GM10248 (cell line): ENCODE measurements around the gene ZNF664.

ENCODE experiments used
- CTCF ChIA-PET: fragments of 300-600 bp; sonication (Branson Sonifier 250); formaldehyde crosslinking; extraction: SDS; loops from one replicate; lab custom pipeline; 2021; ENCODE audit warnings: antibody characterized with exemption; lab: Yijun Ruan, JAX
- POLR2A ChIA-PET: fragments of 350-650 bp; sonication (Branson Sonifier 250); formaldehyde crosslinking; extraction: SDS; loops from one replicate; lab custom pipeline; 2020; ENCODE audit warnings: antibody characterized with exemption; lab: Yijun Ruan, JAX
- DNase-seq: peaks from one replicate; pipeline ENCODE4 v3.0.0; 2012; ENCODE audit errors: extremely low spot score
- TF ChIP-seq, protein P1 (sequence below): IDR thresholded peaks from 2 replicates; pipeline ENCODE4 v1.5.1; 2012; ENCODE audit warnings: mild to moderate bottlenecking, low read depth; ENCODE audit errors: extremely low read depth, missing control alignments, control extremely low read depth

Gene ZNF664

DNA sequence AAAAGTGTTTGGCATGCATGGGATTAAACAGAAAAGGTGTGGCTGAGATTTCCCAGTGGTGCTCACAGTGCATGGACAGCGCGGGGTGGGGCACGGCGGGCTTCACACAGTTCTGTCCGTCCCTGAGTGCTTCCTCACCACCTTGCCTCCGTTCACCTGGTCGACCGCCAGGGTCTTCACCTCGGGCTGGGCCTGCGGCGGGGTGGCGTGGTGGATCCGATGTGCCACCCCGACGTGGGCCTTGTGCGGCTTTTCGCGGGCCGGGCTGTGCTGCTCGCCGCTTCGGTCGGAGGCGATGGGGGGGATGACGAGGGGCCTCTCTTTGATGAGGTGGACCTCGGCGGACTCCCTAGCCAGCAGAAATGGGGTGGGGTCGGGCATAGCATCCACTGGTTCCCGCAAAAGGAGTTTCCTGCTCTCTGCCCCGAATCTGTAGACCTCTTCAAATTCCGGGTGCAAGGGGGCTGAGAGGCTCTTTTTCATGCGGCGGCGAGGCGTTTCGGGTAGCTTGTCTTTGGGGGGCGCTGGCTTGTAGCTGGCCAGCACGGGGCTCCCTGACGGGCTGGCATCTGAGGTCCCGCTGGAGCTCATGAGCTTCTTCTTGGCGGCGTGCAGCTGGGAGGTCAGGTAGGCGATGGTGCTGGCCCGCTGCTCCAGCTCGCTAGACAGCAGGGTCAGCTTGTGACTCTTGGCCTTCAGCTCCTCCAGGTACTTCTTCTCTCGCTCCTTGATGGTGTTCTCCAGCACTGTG is 35.9 kb upstream of the ZNF664 start:
- CTCF ChIA-PET = interaction anchor here (1.4 to 3.7 kb wide), 3 partner anchors 10 to 32 kb away, joined by 3 to 15 read pairs (median 5); no protein-coding TSS in a partner anchor

DNA sequence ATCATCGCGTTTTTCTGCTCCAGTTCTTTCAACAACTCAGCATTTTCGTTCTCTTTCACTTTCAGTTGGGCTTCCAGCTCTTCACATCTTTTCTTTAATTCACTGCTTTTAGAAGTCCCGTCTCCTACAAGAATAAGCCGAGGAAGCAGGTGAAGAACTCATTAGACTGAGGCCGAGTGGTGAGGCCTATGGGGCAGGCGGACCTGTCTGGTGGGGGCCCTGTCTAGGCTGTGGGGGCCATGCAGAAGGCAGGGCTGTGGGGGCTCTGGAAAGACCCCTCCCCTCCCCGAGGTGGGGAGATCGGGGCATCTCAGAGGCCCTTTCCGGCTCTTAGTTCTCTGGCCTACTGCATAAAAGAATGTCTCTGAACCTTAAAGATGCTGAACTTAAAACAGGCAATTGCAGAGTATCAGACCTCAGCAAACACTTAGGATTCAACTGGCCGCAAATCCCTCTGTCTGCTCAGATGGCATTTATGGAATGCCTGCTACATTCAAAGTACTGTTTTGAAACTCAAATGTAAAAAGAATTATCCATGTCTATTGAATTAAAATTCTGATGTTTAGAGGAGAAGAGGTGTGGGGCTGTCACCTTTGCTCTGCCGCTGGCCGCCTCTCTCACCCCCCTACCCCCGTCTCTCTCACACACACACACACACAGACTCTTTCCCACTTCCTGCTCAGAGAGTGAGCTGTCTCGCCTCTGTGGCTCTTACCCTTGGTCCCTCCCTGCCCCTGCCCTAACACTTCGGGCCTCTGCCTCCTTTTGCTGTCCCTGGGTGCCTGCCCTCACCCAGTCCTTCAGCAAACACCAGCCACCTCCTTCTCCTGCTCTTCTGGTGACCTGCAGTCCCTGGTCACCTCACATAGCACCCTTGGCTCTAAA is 35.1 kb upstream of the ZNF664 start:
- DNase-seq = no peak
- ChIA-PET CTCF (interaction anchor here (1.3 to 3.7 kb wide), 5 partner anchors 11 to 52 kb away, joined by 3 to 15 read pairs (median 5); no protein-coding TSS in a partner anchor), POLR2A (no interaction called here)

More for the DNA sequence above, 35.9 kb upstream of the ZNF664 start:
- no peak for DNase-seq
- TF ChIP-seq, protein P1, sequence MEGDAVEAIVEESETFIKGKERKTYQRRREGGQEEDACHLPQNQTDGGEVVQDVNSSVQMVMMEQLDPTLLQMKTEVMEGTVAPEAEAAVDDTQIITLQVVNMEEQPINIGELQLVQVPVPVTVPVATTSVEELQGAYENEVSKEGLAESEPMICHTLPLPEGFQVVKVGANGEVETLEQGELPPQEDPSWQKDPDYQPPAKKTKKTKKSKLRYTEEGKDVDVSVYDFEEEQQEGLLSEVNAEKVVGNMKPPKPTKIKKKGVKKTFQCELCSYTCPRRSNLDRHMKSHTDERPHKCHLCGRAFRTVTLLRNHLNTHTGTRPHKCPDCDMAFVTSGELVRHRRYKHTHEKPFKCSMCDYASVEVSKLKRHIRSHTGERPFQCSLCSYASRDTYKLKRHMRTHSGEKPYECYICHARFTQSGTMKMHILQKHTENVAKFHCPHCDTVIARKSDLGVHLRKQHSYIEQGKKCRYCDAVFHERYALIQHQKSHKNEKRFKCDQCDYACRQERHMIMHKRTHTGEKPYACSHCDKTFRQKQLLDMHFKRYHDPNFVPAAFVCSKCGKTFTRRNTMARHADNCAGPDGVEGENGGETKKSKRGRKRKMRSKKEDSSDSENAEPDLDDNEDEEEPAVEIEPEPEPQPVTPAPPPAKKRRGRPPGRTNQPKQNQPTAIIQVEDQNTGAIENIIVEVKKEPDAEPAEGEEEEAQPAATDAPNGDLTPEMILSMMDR = no peak
- POLR2A ChIA-PET = no interaction called here

DNA sequence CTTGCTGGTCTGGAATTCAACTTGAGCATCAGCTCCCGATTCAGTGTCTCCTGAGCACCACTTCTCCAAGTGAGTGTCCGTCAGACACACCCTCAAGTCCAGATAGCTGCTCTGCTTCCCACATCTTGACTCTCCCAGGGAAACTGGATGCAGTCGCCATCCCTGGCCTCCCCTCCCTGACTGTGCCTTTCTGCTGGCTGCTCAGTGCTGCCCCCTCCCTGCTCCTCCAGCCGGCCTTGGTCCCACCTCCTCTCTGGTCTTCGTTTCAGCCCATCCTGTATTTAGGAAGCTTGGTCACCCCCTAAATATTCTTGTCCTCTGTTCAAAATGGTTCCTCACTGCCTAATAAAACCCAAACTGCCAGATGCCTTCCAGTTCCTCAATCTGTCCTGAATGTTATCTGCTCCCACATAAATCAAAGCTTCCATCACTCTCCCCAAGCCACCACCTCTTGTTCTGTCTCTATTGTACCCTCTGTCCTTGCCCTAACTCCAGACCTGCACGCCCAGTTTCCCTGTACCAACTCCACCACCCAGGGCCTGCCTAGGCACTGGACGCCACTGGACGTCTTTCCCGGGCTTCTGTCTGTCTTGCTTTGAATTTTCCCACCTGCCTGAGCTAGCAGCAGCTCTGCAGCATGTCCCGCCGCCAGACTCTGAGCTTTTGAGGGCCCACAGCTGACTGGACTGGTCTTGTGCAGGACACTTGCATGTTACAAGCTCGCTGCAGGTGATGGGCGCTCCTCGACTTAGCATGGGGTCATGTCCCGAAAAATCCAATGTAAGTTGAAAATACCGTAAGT is 34.1 kb upstream of the ZNF664 start:
- TF ChIP-seq, protein P1 = peak; percentile 28
- ChIA-PET POLR2A (no interaction called here), CTCF (interaction anchor here (0.7 to 1.4 kb wide), 9 partner anchors 9 to 53 kb away, joined by 3 to 7 read pairs (median 3); no protein-coding TSS in a partner anchor)
- no peak for DNase-seq

More for the DNA sequence above, 35.1 kb upstream of the ZNF664 start:
- TF ChIP-seq, protein P1 = no peak

DNA sequence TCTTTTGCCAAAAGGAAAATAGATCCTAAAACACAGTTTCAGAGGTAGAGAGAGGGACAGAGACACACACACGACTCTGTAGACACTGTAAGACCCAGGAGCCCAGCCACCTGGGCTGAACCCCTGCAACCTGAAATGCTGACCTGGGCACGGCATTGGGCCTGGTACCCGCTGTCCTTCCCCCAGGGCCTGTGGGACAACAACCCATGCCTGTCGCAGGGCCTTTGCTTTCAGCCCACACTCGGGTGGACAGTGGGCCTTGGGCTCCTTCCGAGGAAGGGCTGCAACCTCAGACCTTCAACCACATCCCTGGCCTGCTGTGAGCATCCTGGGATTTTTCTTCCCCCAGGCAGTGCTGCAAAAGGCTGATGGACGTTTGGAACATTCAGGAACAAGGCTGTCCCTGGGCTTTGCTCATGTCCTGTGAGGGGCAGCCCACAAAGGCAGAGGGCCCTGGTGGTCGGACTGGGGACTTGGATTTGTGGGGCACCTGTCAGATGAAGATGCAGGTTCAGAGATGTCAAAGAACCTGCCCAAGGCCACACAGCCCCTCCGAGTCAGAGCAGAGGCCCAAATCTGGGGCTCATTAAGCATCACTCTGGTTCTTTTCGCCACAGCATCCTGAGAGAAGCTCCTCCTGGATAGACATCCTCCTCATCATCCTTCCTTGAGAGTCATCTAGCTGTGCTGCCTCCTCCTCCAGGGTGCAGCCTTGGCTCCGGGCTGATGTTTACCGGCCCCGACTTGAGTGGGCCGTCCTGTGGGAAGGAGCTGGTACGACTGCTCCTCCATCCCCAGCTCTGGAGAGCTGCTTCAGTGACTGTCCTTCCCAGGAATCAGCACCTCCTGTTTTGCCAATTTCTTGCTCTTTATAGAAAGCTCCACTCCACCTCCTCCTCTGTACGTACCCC is 33.0 kb upstream of the ZNF664 start:
- ChIA-PET CTCF (interaction anchor here (0.8 to 1.4 kb wide), 5 partner anchors 8 to 26 kb away, joined by 3 to 7 read pairs (median 4); no protein-coding TSS in a partner anchor), POLR2A (no interaction called here)
- no peak for DNase-seq
- TF ChIP-seq, protein P1 = no peak

DNA sequence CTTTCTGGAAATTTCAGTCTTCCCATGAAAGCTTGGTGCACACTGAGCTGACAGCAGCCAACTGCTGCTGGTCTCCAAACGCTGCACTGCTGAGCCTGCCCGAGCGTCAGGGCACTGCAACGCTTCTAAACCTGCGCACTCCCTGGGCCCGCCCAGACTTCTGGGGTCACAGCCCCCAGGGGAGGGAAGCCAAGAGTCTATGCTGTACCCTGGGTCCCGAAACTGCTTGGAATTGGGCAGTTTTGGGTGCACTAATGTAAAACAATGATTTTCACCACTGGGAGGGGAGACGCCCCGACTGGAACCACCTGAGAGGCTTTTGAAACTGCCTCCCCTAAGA is 32.4 kb upstream of the ZNF664 start:
- DNase-seq = no peak
- ChIA-PET POLR2A (no interaction called here), CTCF (interaction anchor here (1.1 kb wide), 1 partner anchor 11 kb away, joined by 3 read pairs; no protein-coding TSS in a partner anchor)
- TF ChIP-seq, protein P1 = no peak
